H9 (cell line): ENCODE data around the gene GBA2. TPM values are rescaled to one million over a fixed set of nuclear protein-coding genes. Genes with fewer than 3 reads are reported as not detected.

Experiments used
- DNase-seq: peaks from one replicate; pipeline ENCODE4 v3.0.0-alpha.2; 2017
- H2AFZ ChIP-seq: one replicate; pipeline ENCODE4 v1.6.1; 2013; ENCODE audit warnings: mild to moderate bottlenecking, low read length, control low read depth, moderate library complexity
- H2AK5ac ChIP-seq: 2 replicates; pipeline ENCODE4 v1.6.1; 2013; ENCODE audit warnings: low read length, control low read depth, mixed read lengths; ENCODE audit not compliant: insufficient read length
- H2BK120ac ChIP-seq: one replicate; pipeline ENCODE4 v1.6.1; 2013; ENCODE audit warnings: low read depth, mild to moderate bottlenecking, low read length, control low read depth, inconsistent platforms; ENCODE audit not compliant: poor library complexity, severe bottlenecking
- H2BK12ac ChIP-seq: 2 replicates; pipeline ENCODE4 v1.6.1; 2013; ENCODE audit warnings: low read length, control low read depth, mixed read lengths, low read depth; ENCODE audit not compliant: insufficient read length
- H2BK15ac ChIP-seq: 2 replicates; pipeline ENCODE4 v1.6.1; 2013; ENCODE audit warnings: low read depth, low read length, control low read depth
- H2BK20ac ChIP-seq: one replicate; pipeline ENCODE4 v1.6.1; 2013; ENCODE audit warnings: low read depth, mild to moderate bottlenecking, low read length, control low read depth, inconsistent platforms; ENCODE audit not compliant: poor library complexity, severe bottlenecking
- H2BK5ac ChIP-seq: 2 replicates; pipeline ENCODE4 v1.6.1; 2013; ENCODE audit warnings: low read length, control low read depth, mixed read lengths; ENCODE audit not compliant: insufficient read length
- H3K14ac ChIP-seq: 2 replicates; pipeline ENCODE4 v1.6.1; 2013; ENCODE audit warnings: low read length, control low read depth; ENCODE audit not compliant: insufficient read depth
- H3K18ac ChIP-seq: 2 replicates; pipeline ENCODE4 v1.6.1; 2013; ENCODE audit warnings: low read depth, mild to moderate bottlenecking, mixed read lengths, low read length, control low read depth; ENCODE audit not compliant: insufficient read length
- H3K23ac ChIP-seq: 2 replicates; pipeline ENCODE4 v1.6.1; 2013; ENCODE audit warnings: low read length, control low read depth, mixed read lengths, low read depth; ENCODE audit not compliant: insufficient read length
- H3K23me2 ChIP-seq: 2 replicates; pipeline ENCODE4 v1.6.1; 2013; ENCODE audit warnings: low read depth, mild to moderate bottlenecking, mixed read lengths, low read length, control low read depth; ENCODE audit not compliant: insufficient read length, poor library complexity, severe bottlenecking
- H3K27ac ChIP-seq: 2 replicates; pipeline ENCODE4 v1.5.1; 2013; ENCODE audit warnings: low read length, control low read depth, mixed read lengths, low read depth; ENCODE audit not compliant: insufficient read length
- H3K27me3 ChIP-seq: 2 replicates; pipeline ENCODE4 v1.6.1; 2013; ENCODE audit warnings: low read length, control low read depth, inconsistent platforms; ENCODE audit not compliant: insufficient read depth
- H3K4ac ChIP-seq: 2 replicates; pipeline ENCODE4 v1.6.1; 2013; ENCODE audit warnings: low read depth, mild to moderate bottlenecking, control low read depth, inconsistent platforms, low read length, moderate library complexity
- H3K4me1 ChIP-seq: 2 replicates; pipeline ENCODE4 v1.6.1; 2013; ENCODE audit warnings: low read length, control low read depth, inconsistent platforms; ENCODE audit not compliant: insufficient read depth
- H3K4me2 ChIP-seq: 2 replicates; pipeline ENCODE4 v1.6.1; 2013; ENCODE audit warnings: low read length, control low read depth, mixed read lengths; ENCODE audit not compliant: insufficient read length, insufficient read depth
- H3K56ac ChIP-seq: 2 replicates; pipeline ENCODE4 v1.6.1; 2013; ENCODE audit warnings: low read depth, mild to moderate bottlenecking, mixed read lengths, low read length, control low read depth; ENCODE audit not compliant: insufficient read length
- H3K79me1 ChIP-seq: 2 replicates; pipeline ENCODE4 v1.6.1; 2013; ENCODE audit warnings: low read depth, mild to moderate bottlenecking, moderate library complexity, low read length, control low read depth, inconsistent platforms; ENCODE audit not compliant: insufficient read depth, poor library complexity, severe bottlenecking
- H3K79me2 ChIP-seq: 2 replicates; pipeline ENCODE4 v1.6.1; 2013; ENCODE audit warnings: low read length, control low read depth, inconsistent platforms; ENCODE audit not compliant: insufficient read depth
- H3K9ac ChIP-seq: 2 replicates; pipeline ENCODE4 v1.6.1; 2013; ENCODE audit warnings: low read length, control low read depth, mixed read lengths; ENCODE audit not compliant: insufficient read length; ENCODE audit errors: extremely low read depth
- H3K9me3 ChIP-seq: one replicate; pipeline ENCODE4 v1.6.1; 2013; ENCODE audit warnings: low read depth, low read length, inconsistent platforms; ENCODE audit not compliant: control insufficient read depth
- H3T11ph ChIP-seq: one replicate; pipeline ENCODE4 v1.6.1; 2013; ENCODE audit warnings: mild to moderate bottlenecking, low read length, control low read depth, inconsistent platforms
- H4K20me1 ChIP-seq: one replicate; pipeline ENCODE4 v1.6.1; 2013; ENCODE audit not compliant: control insufficient read depth, insufficient read length, insufficient read depth
- H4K5ac ChIP-seq: 2 replicates; pipeline ENCODE4 v1.6.1; 2013; ENCODE audit warnings: low read depth, mild to moderate bottlenecking, mixed read lengths, low read length, control low read depth; ENCODE audit not compliant: insufficient read length
- H4K8ac ChIP-seq: replicated peaks from 2 replicates; pipeline ENCODE4 v1.6.1; 2013; ENCODE audit warnings: low read length, control low read depth, mixed read lengths, low read depth; ENCODE audit not compliant: insufficient read length
- H4K91ac ChIP-seq: 2 replicates; pipeline ENCODE4 v1.6.1; 2013; ENCODE audit warnings: low read depth, mild to moderate bottlenecking, moderate library complexity, mixed read lengths, low read length, control low read depth; ENCODE audit not compliant: insufficient read length
- H3K27ac Mint-ChIP-seq, 3 experiments: 2 replicates in 2 of 3; 3 replicates in 1 of 3; pipeline ENCODE4 v1.8.0; 2020 to 2021; ENCODE audit warnings: mixed read lengths in 3 of 3, mild to moderate bottlenecking in 1 of 3, moderate library complexity in 1 of 3
- H3K27me3 Mint-ChIP-seq: 2 replicates; pipeline ENCODE4 v1.8.0; 2021; ENCODE audit warnings: low read depth, mild to moderate bottlenecking, moderate library complexity, mixed read lengths
- H3K36me3 Mint-ChIP-seq, 3 experiments: 2 replicates in 2 of 3; 3 replicates in 1 of 3; pipeline ENCODE4 v1.8.0; 2020 to 2021; ENCODE audit warnings: low read depth in 3 of 3, mixed read lengths in 3 of 3; ENCODE audit not compliant: insufficient read depth in 1 of 3
- H3K4me1 Mint-ChIP-seq, 2 experiments: 2 replicates each; pipeline ENCODE4 v1.8.0; 2020; ENCODE audit warnings: mixed read lengths in 2 of 2
- H3K4me3 Mint-ChIP-seq, 2 experiments: 2 replicates in 1 of 2; 3 replicates in 1 of 2; pipeline ENCODE4 v1.8.0; 2020 to 2021; ENCODE audit warnings: mild to moderate bottlenecking in 2 of 2, mixed read lengths in 2 of 2, moderate library complexity in 1 of 2
- H3K9me3 Mint-ChIP-seq, 2 experiments: 2 replicates in 1 of 2; 3 replicates in 1 of 2; pipeline ENCODE4 v1.8.0; 2020; ENCODE audit warnings: mild to moderate bottlenecking in 2 of 2, mixed read lengths in 2 of 2, moderate library complexity in 1 of 2
- CTCF ChIP-seq: fragments of 200-600 bp; sonication (generic); conservative IDR thresholded peaks from 3 replicates; pipeline ENCODE4 v1.8.0; 2021; ENCODE audit warnings: antibody characterized with exemption, mild to moderate bottlenecking
- WGBS: extraction: QIAGEN DNeasy Blood & Tissue Kit; methylation state at CpG from one replicate; pipeline ENCODE4 v1.1.7; 2013; ENCODE audit warnings: missing lambda C conversion rate, low lambda C conversion rate, mixed read lengths; ENCODE audit not compliant: insufficient read length; ENCODE audit errors: extremely low coverage; 5-methylcytosine and 5-hydroxymethylcytosine counted together
- total RNA-seq: library from RNA; stranded (reverse); gene quantifications from 2 replicates; pipeline ENCODE4 v1.2.1, GENCODE V29; 2021

GBA2 gene
- total RNA-seq, 1 experiment from 2014 or later = 103 TPM

GRCh38 chr9:35731415-35732184 lies 17.4 kb downstream of the GBA2 start:
- H3K79me1 ChIP-seq = no peaks in the 10 kb centered on the region
- peaks cover 7% of the 10 kb centered on the region for H3K23me2 ChIP-seq
- peak overlapping the region; percentile 76 for H3K18ac ChIP-seq
- no peak overlapping the region for H2BK12ac ChIP-seq
- peaks cover 25% of the 10 kb centered on the region; the same call in 1 of the 2 replicates for H3K4me1 ChIP-seq
- Mint-ChIP-seq H3K4me1 (peaks cover 15 to 16% of the 10 kb centered on the region in 2 experiments), H3K4me3 (no peak overlapping the region; a peak in 4 of 5 replicates), H3K27ac (peak overlapping the region; percentile 63 to 97 (median 66)), H3K9me3 (no peaks in the 10 kb centered on the region), H3K27me3 (no peaks in the 10 kb centered on the region), H3K36me3 (peaks cover 9 to 22% (median 20%) of the 10 kb centered on the region in 3 experiments; a peak in 5 of 7 replicates)
- H2AK5ac ChIP-seq = no peak overlapping the region
- H3K9me3 ChIP-seq = no peaks in the 10 kb centered on the region
- no peak overlapping the region for H3K23ac ChIP-seq
- no peak for TF ChIP-seq CTCF
- H4K20me1 ChIP-seq = no peaks in the 10 kb centered on the region
- H3K27ac ChIP-seq = peak overlapping the region; percentile 14
- no peak overlapping the region for H2BK5ac ChIP-seq
- H4K8ac ChIP-seq = no peak overlapping the region
- no peak overlapping the region for H4K5ac ChIP-seq
- H3K27me3 ChIP-seq = no peaks in the 10 kb centered on the region
- H3K4me2 ChIP-seq = peak overlapping the region; percentile 84
- peak overlapping the region; percentile 84; the same call in 1 of the 2 replicates for H3K14ac ChIP-seq
- H2BK15ac ChIP-seq = no peak overlapping the region
- no peak for DNase-seq
- peaks cover 6% of the 10 kb centered on the region; the same call in 1 of the 2 replicates for H3K79me2 ChIP-seq
- no peak overlapping the region for H3T11ph ChIP-seq
- no CpG with 5 or more reads among the region's 47 CpGs for WGBS
- H2BK120ac ChIP-seq = no peak overlapping the region
- H3K4ac ChIP-seq = no peak overlapping the region
- peak overlapping the region; percentile 84 for H3K9ac ChIP-seq
- H2BK20ac ChIP-seq = no peak overlapping the region
- H4K91ac ChIP-seq = no peak overlapping the region
- H3K56ac ChIP-seq = no peak overlapping the region
- H2AFZ ChIP-seq = no peak overlapping the region
